Measurements from ENCODE around the gene RASL10A.

The RASL10A gene

GRCh38 chr22:29332886-29333496, 17.5 kb upstream of the RASL10A start:
- DNase-seq (ENCODE audit: low spot score): no peak
- Histone ChIP-seq H3K4me3 (no peak overlapping the region), H3K27ac (no peak overlapping the region)
- no peak for TF ChIP-seq CTCF (IDR thresholded peaks at IDR 0.05)

GRCh38 chr22:29331658-29332300, 16.3 kb upstream of the RASL10A start:
- TF ChIP-seq CTCF (IDR thresholded peaks at IDR 0.05): no peak
- H3K27ac ChIP-seq: no peak overlapping the region
- DNase-seq (ENCODE audit: low spot score): no peak
- H3K4me3 ChIP-seq: no peak overlapping the region

GRCh38 chr22:29331213-29331612, 15.7 kb upstream of the RASL10A start:
- no peak overlapping the region for H3K4me3 ChIP-seq
- no peak overlapping the region for H3K27ac ChIP-seq
- no peak for DNase-seq (ENCODE audit: low spot score)
- TF ChIP-seq CTCF (IDR thresholded peaks at IDR 0.05): no peak

- no peak for DNase-seq (ENCODE audit: low spot score)
Observed at GRCh38 chr22:29330753-29331152, 15.3 kb upstream of the RASL10A start.

GRCh38 chr22:29330291-29330690, 14.8 kb upstream of the RASL10A start:
- DNase-seq (ENCODE audit: low spot score): no peak
- no peak for TF ChIP-seq CTCF (IDR thresholded peaks at IDR 0.05)
- no peak overlapping the region for H3K4me3 ChIP-seq
- no peak overlapping the region for H3K27ac ChIP-seq

More at GRCh38 chr22:29330753-29331152, 15.3 kb upstream of the RASL10A start:
- no peak overlapping the region for H3K27ac ChIP-seq
- H3K4me3 ChIP-seq: no peak overlapping the region
- no peak for TF ChIP-seq CTCF (IDR thresholded peaks at IDR 0.05)

GRCh38 chr22:29329581-29329980, 14.1 kb upstream of the RASL10A start:
- no peak for TF ChIP-seq CTCF (IDR thresholded peaks at IDR 0.05)
- H3K4me3 ChIP-seq: no peak overlapping the region
- H3K27ac ChIP-seq: no peak overlapping the region
- no peak for DNase-seq (ENCODE audit: low spot score)

Measured in coronary artery (tissue), 2 donors.